ENCODE measurements around the gene SWAP70. TPM values are rescaled to one million over a fixed set of nuclear protein-coding genes. Genes with fewer than 3 reads are reported as not detected.

SWAP70 gene
- total RNA-seq, 4 donors from 2014 or later, result 11.5 to 65.6 (median 41.5) TPM

DNA sequence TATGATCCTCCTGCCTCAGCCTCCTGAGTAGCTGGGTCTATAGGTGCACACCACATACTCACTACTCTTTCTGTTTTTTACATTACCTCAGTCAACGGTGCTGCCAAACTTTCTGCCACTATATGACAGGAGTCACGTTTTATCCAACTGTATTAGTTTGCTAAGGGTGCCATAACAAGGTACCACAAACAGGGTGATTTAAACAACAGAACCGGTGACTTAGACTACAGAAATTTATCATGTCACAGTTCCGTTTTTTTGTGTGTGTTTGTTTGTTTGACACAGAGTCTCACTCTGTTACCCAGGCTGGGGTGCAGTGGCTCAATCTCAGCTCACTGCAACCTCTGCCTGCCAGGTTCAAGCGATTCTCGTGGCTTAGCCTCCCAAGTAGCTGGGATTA, 6.3 kb upstream of the SWAP70 start:
- no peak for DNase-seq
- no peaks in the 10 kb centered on the region for H3K9me3 ChIP-seq
- TF ChIP-seq POLR2A (IDR thresholded peaks at IDR 0.05), result no peak
- TF ChIP-seq, protein P1, sequence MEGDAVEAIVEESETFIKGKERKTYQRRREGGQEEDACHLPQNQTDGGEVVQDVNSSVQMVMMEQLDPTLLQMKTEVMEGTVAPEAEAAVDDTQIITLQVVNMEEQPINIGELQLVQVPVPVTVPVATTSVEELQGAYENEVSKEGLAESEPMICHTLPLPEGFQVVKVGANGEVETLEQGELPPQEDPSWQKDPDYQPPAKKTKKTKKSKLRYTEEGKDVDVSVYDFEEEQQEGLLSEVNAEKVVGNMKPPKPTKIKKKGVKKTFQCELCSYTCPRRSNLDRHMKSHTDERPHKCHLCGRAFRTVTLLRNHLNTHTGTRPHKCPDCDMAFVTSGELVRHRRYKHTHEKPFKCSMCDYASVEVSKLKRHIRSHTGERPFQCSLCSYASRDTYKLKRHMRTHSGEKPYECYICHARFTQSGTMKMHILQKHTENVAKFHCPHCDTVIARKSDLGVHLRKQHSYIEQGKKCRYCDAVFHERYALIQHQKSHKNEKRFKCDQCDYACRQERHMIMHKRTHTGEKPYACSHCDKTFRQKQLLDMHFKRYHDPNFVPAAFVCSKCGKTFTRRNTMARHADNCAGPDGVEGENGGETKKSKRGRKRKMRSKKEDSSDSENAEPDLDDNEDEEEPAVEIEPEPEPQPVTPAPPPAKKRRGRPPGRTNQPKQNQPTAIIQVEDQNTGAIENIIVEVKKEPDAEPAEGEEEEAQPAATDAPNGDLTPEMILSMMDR (IDR thresholded peaks at IDR 0.05), result no peak
- H3K27ac ChIP-seq, result no peak overlapping the region
- H3K4me1 ChIP-seq, result no peaks in the 10 kb centered on the region
- intact Hi-C loops (cut with DNase I; ENCODE audit: low total_unique reads), result no loop called here
- no peaks in the 10 kb centered on the region for H3K27me3 ChIP-seq
- no peak overlapping the region for H3K4me3 ChIP-seq
- H3K36me3 ChIP-seq, result no peaks in the 10 kb centered on the region

DNA sequence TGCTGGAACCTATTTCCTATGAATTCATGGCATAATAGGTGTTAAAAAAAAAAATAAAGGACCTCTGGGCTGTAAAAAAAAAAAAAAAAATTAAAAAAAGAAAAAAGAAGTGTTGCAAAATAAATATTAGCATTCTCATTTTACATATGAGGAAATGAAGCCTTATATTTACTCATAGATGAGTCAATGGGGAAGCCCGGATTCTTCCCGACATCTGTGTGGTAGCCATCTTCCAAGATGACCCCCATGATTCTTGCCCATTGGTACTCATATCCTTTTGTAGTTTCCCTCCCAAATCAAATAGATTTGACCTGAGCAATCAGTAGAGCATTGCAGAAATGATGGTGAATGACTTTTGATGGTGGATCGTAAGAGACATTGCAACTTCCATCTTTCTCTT, 3.0 kb upstream of the SWAP70 start:
- Histone ChIP-seq H3K27me3 (no peaks in the 10 kb centered on the region), H3K4me3 (no peak overlapping the region), H3K27ac (no peak overlapping the region), H3K9me3 (no peaks in the 10 kb centered on the region), H3K4me1 (no peaks in the 10 kb centered on the region), H3K36me3 (no peaks in the 10 kb centered on the region)
- no peak for DNase-seq
- intact Hi-C loops (cut with DNase I; ENCODE audit: low total_unique reads), result no loop called here
- no peak for TF ChIP-seq POLR2A (IDR thresholded peaks at IDR 0.05)
- TF ChIP-seq, protein P1 (IDR thresholded peaks at IDR 0.05), result no peak

- no peak for DNase-seq
- intact Hi-C loops (cut with DNase I; ENCODE audit: low total_unique reads), result no loop called here
- Histone ChIP-seq H3K36me3 (no peaks in the 10 kb centered on the region), H3K9me3 (no peaks in the 10 kb centered on the region), H3K27me3 (no peaks in the 10 kb centered on the region), H3K27ac (peak overlapping the region; percentile 95 to 99), H3K4me3 (no peak overlapping the region), H3K4me1 (no peaks in the 10 kb centered on the region)
- TF ChIP-seq, protein P1 (IDR thresholded peaks at IDR 0.05), result no peak
- no peak for TF ChIP-seq POLR2A (IDR thresholded peaks at IDR 0.05)
Measured at GRCh38 chr11:9662273-9662672, 1.6 kb upstream of the SWAP70 start.

- Histone ChIP-seq H3K27ac (peak overlapping the region; percentile 95 to 99), H3K9me3 (no peaks in the 10 kb centered on the region), H3K27me3 (no peaks in the 10 kb centered on the region), H3K4me1 (no peaks in the 10 kb centered on the region), H3K36me3 (no peaks in the 10 kb centered on the region), H3K4me3 (peak overlapping the region; percentile 76 to 97)
- TF ChIP-seq, protein P1 (IDR thresholded peaks at IDR 0.05), result peak in 1 of 4 experiments; percentile 7
- no peak for TF ChIP-seq POLR2A (IDR thresholded peaks at IDR 0.05)
- intact Hi-C loops (cut with DNase I; ENCODE audit: low total_unique reads), result no loop called here
- peak; percentile 37 to 47 for DNase-seq
Measured at GRCh38 chr11:9664276-9665171, 647 bp downstream of the SWAP70 start.

- Histone ChIP-seq H3K4me1 (no peaks in the 10 kb centered on the region), H3K36me3 (no peaks in the 10 kb centered on the region), H3K9me3 (no peaks in the 10 kb centered on the region), H3K27ac (no peak overlapping the region), H3K27me3 (no peaks in the 10 kb centered on the region), H3K4me3 (no peak overlapping the region)
- intact Hi-C loops (cut with DNase I; ENCODE audit: low total_unique reads), result no loop called here
- DNase-seq, result no peak
- no peak for TF ChIP-seq POLR2A (IDR thresholded peaks at IDR 0.05)
- TF ChIP-seq, protein P1 (IDR thresholded peaks at IDR 0.05), result no peak
Measured at GRCh38 chr11:9665749-9666148, 1.9 kb downstream of the SWAP70 start.
